Esophagus muscularis mucosa (tissue), 4 donors: ENCODE results near the gene SHOC2. TPM values are rescaled to one million over a fixed set of nuclear protein-coding genes. Genes with fewer than 3 reads are reported as not detected.

Source experiments
- DNase-seq: peaks from one replicate; pipeline ENCODE4 v3.0.0-alpha.2; 2017; ENCODE audit errors: extremely low spot score
- H3K27ac ChIP-seq, 4 donors: fragments of 200-600 bp; sonication (generic); replicated peaks in 1 of 4; 1 replicate in 3 of 4; 2 replicates in 1 of 4; pipeline ENCODE4 v1.5.1; 2016 to 2019; ENCODE audit warnings: mild to moderate bottlenecking in 1 of 4
- H3K27me3 ChIP-seq, 4 donors: fragments of 200-600 bp; sonication (generic); one replicate each; pipeline versions ENCODE4 v1.5.1 to v1.6.0; 2016 to 2019
- H3K36me3 ChIP-seq, 4 donors: fragments of 200-600 bp; sonication (generic); one replicate each; pipeline ENCODE4 v1.5.1; 2016 to 2019
- H3K4me1 ChIP-seq, 4 donors: fragments of 200-600 bp; sonication (generic); one replicate each; pipeline ENCODE4 v1.5.1; 2016 to 2019
- H3K4me3 ChIP-seq, 4 donors: fragments of 200-600 bp; sonication (generic); 1 replicate in 2 of 4; 2 replicates in 2 of 4; pipeline ENCODE4 v1.5.1; 2016 to 2019; ENCODE audit warnings: mild to moderate bottlenecking in 4 of 4, moderate library complexity in 1 of 4
- H3K9me3 ChIP-seq, 4 donors: fragments of 200-600 bp; sonication (generic); 1 replicate in 3 of 4; 2 replicates in 1 of 4; pipeline ENCODE4 v1.5.1; 2016 to 2019
- CTCF ChIP-seq, 3 experiments: fragments of 200-600 bp in 2 of 3; fragments of 450-650 bp in 1 of 3; sonication (generic) in 2 of 3; IDR thresholded peaks; one replicate each; pipeline ENCODE4 v1.5.1; 2017 to 2019; ENCODE audit warnings: antibody characterized with exemption in 3 of 3, mild to moderate bottlenecking in 2 of 3, moderate library complexity in 1 of 3
- EP300 ChIP-seq: sonication (generic); formaldehyde crosslinking; IDR thresholded peaks from one replicate; pipeline ENCODE4 v1.6.1; 2017; ENCODE audit warnings: antibody characterized with exemption
- POLR2A ChIP-seq: fragments of 450-650 bp; IDR thresholded peaks from one replicate; pipeline ENCODE4 v1.6.1; 2017; ENCODE audit warnings: antibody characterized with exemption, moderate library complexity, mild to moderate bottlenecking, low read depth
- POLR2AphosphoS5 ChIP-seq, 2 donors: sonication (generic); formaldehyde crosslinking; IDR thresholded peaks; one replicate each; pipeline ENCODE4 v1.6.1; 2017; ENCODE audit warnings: antibody characterized with exemption in 2 of 2
- WGBS: methylation state at CpG from one replicate; pipeline ENCODE4 v1.1.5; 2018; 5-methylcytosine and 5-hydroxymethylcytosine counted together
- intact Hi-C: fragments of 100-400 bp; cut with DNase I; formaldehyde crosslinking; loops from one replicate; pipeline ENCODE4 v1.15.1; 2023
- small RNA-seq, 3 donors: library from RNA; depleted of rRNA; stranded (forward); fragments of <200 nt; gene quantifications; one replicate each; pipeline ENCODE3, GENCODE V24; 2016
- total RNA-seq, 4 donors: library from RNA; depleted of rRNA; stranded (reverse); fragments of >200 nt; gene quantifications; one replicate each; pipeline versions ENCODE4 v1.1.0 to v1.2.1, GENCODE V29; 2016

The SHOC2 gene
- total RNA-seq, 4 donors from 2014 or later: 45.7 to 72.7 (median 55.3) TPM

GRCh38 chr10:111035542-111035941, 116.1 kb downstream of the SHOC2 start:
- intact Hi-C loops: no loop called here
- no peak for TF ChIP-seq CTCF (IDR thresholded peaks at IDR 0.05)
- TF ChIP-seq POLR2A: no peak

GRCh38 chr10:111037858-111038257, 118.5 kb downstream of the SHOC2 start:
- Histone ChIP-seq H3K27ac (no peak overlapping the region), H3K27me3 (no peaks in the 10 kb centered on the region), H3K9me3 (peaks cover 0 to 34% (median 25%) of the 10 kb centered on the region in 4 donors), H3K36me3 (peaks cover 0 to under 1% (median 0%) of the 10 kb centered on the region in 4 donors), H3K4me3 (no peak overlapping the region), H3K4me1 (no peaks in the 10 kb centered on the region)
- intact Hi-C loops: no loop called here
- TF ChIP-seq POLR2AphosphoS5 (IDR thresholded peaks at IDR 0.05): no peak
- no peak for TF ChIP-seq POLR2A
- TF ChIP-seq EP300: no peak
- TF ChIP-seq CTCF (IDR thresholded peaks at IDR 0.05): no peak
- no peak for DNase-seq

More at GRCh38 chr10:111035542-111035941, 116.1 kb downstream of the SHOC2 start:
- Histone ChIP-seq H3K27ac (no peak overlapping the region), H3K36me3 (peaks cover 0 to 7% (median 0%) of the 10 kb centered on the region in 4 donors), H3K9me3 (peaks cover 0 to 27% (median 20%) of the 10 kb centered on the region in 4 donors), H3K27me3 (no peaks in the 10 kb centered on the region), H3K4me3 (no peak overlapping the region), H3K4me1 (no peaks in the 10 kb centered on the region)
- no peak for DNase-seq

GRCh38 chr10:111039522-111039921, 120.1 kb downstream of the SHOC2 start:
- Histone ChIP-seq H3K4me1 (no peaks in the 10 kb centered on the region), H3K27ac (no peak overlapping the region), H3K4me3 (no peak overlapping the region), H3K27me3 (no peaks in the 10 kb centered on the region), H3K36me3 (no peaks in the 10 kb centered on the region), H3K9me3 (peaks cover 0 to 40% (median 29%) of the 10 kb centered on the region in 4 donors)
- WGBS: 93% methylated on average over 2 of the region's 2 CpGs
- DNase-seq: no peak
- intact Hi-C loops: no loop called here
- no peak for TF ChIP-seq POLR2A
- TF ChIP-seq EP300: no peak
- TF ChIP-seq POLR2AphosphoS5 (IDR thresholded peaks at IDR 0.05): no peak
- TF ChIP-seq CTCF (IDR thresholded peaks at IDR 0.05): no peak

- 62% methylated on average over 1 of the region's 1 CpG for WGBS
- no peaks in the 10 kb centered on the region for H3K36me3 ChIP-seq
- no peaks in the 10 kb centered on the region for H3K4me1 ChIP-seq
- no peak overlapping the region for H3K4me3 ChIP-seq
- H3K9me3 ChIP-seq: peaks cover 0 to 22% (median 5%) of the 10 kb centered on the region in 4 donors
- intact Hi-C loops: no loop called here
- H3K27ac ChIP-seq: no peak overlapping the region
- TF ChIP-seq CTCF (IDR thresholded peaks at IDR 0.05) (no peak), POLR2AphosphoS5 (IDR thresholded peaks at IDR 0.05) (no peak), POLR2A (no peak), EP300 (no peak)
- DNase-seq: no peak
- H3K27me3 ChIP-seq: peaks cover 0 to 12% (median 0%) of the 10 kb centered on the region in 4 donors
Observed at GRCh38 chr10:111057006-111057405, 137.6 kb downstream of the SHOC2 start.

Small RNA genes lying within 50 kb of the gene (small RNA-seq; reads per million reads assigned to genes)
- gene MIR548E: 0 to 0.67 (median 0.51) reads per million in 3 donors

Other genes starting within 250 kb of the SHOC2 start
- gene PDCD4, start 47.7 kb upstream of the SHOC2 start, total RNA-seq: 10 to 100 TPM; 65.6 to 97.7 (median 78.3) TPM
- 10 to 100 TPM; 17.6 to 29.5 (median 27.0) TPM for gene BBIP1, start 424 bp upstream of the SHOC2 start, total RNA-seq
- gene ADRA2A, start 157.4 kb downstream of the SHOC2 start, total RNA-seq: 1 to 10 TPM in 3 of 4 donors, under 1 TPM in 1; 0.42 to 3.8 (median 3.6) TPM